NCI-H748 (cell line): ENCODE measurements around the gene KCNK10.

Source experiments
- DNase-seq: peaks from one replicate; lab custom pipeline; 2025; ENCODE audit not compliant: unreplicated experiment; lab: John Stamatoyannopoulos, UW

KCNK10 gene

DNA sequence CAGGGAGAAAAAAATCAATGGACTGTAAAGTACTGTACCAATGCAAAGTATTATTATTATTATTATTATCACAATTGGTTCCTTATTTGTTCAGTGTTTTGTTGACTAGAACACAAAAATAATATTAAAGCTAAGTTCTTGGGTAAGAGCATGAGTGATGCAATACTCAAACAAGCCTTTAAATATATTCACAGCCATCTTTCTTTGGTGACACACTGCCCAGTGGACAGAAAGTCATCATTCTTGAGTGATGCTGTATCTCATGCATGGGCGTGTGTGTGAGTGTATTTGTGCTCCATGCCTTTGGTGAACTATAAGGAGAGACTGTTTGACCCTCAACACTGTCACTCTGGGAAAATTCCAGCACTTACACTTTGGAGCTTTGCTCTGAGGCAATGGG, 93.6 kb downstream of the KCNK10 start:
- no peak for DNase-seq

DNA sequence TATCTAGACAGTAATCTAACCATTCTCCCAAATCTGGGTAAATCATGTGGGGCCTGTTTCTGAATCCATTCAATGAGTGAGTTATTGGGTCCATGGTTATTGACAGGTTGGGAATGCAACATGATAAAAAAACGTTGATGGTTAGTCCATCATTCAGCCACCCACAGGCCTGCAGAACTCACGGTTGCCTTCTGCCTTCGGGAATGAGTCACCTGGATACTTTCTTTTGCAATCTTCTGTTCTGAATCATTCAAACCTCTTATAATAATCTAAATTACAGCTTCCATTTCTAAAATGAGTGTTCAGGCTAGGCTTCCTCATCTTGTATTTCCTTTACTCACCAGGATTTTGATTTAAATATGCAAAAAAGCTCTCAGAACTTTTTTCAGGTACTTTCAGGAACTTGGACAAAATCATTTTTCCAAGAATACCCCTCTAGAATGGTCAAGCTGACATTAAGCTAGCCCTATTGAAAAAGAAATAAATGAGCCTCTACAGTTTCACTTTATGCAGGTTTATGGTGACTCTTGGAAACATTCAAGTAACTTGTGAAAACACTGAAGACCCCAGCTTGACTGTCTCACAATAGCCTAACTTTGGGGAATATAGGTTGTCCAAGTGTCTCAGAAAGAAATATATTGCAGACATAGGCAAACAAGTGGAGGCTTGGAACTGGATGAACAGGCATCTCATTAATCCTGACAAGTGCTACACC, 94.4 kb downstream of the KCNK10 start:
- no peak for DNase-seq

DNA sequence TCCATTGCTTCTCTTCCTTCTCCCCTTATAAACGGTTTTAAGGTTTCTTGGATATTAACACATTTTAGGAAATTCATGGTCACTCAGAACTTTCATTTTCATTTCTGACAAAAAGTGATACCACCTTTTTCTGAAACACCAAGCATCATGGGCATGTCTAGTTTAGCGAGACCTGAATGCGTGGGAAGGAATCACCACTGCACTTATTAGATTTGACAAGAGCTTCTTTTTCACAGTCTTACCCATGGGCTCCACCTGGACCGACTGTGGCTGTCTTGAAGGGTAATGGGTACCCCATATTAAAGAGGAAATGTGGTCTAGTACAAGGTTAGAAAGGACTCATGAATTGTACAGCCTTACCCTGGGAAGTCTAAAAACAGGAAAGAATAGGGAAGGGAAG, 95.4 kb downstream of the KCNK10 start:
- no peak for DNase-seq

DNA sequence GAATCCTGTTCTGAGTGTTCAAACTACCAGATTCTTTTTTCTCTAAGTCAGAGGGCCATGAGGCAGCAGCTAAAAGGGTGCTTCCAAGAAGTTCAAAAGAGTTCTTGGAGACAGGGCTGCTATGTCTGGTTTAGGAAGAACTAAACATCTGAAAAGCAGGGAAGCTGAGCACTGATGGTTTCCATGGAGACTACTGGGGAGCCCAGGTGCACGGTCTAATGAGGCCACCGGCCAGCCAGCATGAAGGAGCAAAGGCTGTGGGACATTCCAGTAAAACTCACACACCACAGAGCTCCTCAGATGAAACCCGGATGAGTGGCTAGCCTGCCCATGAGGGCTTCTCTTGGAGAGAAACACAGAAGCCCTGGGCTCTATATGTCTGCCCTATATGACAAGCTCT, 97.3 kb downstream of the KCNK10 start:
- DNase-seq: peak; percentile 79

DNA sequence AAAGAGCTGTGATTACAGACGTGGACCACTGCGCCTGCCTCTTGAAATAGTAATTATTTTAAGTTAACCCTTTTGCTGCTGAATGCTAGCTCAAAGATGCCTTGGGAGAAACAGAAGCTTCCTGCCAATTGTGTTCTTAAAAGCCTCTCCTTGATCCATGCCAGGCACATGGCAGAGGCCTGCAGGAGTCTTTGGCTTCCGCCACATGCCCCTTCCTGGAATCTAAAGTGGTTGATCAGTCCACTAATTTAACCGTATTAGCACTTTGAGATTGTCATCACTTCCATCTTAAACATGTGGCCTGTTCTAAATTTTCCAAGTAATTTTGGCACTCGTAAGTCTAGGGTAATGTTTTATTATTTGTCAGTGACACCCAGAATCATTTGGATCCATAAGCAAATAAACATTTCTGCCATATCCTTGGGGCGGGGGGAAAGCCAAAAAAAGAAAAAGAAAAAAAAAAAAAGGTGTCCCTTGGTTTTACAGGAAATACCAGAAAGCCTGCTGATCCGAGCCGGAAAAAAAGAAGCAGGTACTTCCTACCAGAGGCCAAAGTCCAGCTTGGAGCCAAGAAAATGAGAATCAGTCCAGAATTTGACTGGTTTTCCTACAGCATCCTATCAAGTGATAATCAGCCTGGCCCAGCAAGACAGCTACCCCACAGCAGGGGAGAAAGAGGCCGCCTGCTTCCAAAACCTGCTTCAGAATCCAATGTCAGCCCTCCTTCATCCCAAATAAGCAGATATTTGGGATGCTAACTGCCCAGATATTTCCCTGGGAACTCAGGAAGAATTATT, 104.8 kb downstream of the KCNK10 start:
- no peak for DNase-seq

DNA sequence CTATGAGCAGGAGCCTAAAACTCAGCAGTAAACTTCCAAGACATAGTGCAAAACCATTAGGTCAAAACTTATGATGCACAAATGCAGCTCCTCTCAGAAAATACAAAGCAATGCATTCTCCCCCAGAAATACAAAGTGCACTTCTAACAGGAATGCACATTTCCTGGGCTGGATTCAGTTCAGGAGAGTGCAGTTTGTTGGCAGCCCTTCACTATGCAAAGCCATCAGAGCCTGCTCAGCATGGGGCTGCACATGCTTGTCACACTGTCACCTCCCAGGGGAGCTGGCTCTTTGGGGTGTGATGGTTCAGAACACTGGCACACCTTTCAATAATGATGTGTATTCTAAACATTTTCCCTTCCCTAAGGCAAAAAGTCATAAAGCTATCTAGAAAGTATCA, 110.4 kb downstream of the KCNK10 start:
- DNase-seq: no peak

DNA sequence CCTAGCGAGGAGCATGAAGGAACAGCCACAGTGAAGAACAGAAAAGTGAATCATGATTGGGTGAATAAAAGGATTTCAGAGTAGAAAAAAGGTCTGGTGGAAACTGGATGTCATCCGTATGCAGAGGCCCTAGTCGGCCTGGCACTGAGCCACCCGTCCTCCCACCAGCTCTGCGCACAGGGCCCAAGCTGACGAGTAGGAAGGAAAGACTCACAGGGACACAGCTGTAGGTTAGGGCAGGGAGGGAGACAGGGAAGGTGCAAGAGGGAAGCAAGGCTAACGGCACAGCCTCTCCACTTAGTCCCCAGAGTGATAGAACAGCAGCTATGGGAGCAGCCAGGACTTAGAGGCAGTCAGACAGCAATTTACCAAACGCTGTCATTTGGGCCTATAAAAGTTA, 112.6 kb downstream of the KCNK10 start:
- no peak for DNase-seq

DNA sequence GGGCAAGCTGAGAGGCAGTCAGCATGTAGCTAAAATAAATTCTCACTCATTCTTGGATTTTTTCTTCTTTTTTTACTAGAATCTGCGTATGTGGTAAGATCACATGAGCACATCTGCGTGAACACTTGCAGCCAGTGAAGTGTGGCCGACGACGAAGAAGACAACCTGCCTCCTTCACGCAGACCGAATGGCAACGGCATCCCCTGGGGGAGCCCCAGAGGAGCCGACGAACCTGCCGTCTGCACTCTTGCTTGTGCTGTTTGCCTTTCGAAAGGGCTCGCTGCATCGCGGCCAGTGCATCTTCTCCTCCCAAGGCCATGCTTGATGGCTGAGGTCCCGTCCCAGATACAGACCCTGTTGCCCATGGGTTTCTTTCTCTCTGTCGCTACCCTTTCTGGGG, 113.8 kb downstream of the KCNK10 start:
- no peak for DNase-seq

DNA sequence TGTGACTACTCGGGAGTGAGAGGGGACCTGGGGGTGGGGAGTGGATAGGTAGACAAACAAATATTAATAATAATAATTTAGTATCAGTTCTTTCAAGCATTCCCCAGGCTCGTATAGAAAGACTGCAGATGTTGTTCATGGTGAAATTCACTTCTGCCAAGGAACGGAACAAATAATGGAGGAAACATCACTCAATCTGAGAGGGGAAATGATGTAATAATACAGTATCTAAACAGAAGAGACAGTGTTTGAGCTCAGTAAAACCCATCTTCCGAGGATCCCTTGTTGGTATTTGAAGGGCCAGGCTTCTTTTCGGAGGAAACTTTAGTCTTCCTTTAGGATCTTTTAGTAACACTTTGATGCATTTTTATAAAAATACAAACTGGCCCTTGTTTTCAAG, 114.2 kb downstream of the KCNK10 start:
- DNase-seq: no peak

DNA sequence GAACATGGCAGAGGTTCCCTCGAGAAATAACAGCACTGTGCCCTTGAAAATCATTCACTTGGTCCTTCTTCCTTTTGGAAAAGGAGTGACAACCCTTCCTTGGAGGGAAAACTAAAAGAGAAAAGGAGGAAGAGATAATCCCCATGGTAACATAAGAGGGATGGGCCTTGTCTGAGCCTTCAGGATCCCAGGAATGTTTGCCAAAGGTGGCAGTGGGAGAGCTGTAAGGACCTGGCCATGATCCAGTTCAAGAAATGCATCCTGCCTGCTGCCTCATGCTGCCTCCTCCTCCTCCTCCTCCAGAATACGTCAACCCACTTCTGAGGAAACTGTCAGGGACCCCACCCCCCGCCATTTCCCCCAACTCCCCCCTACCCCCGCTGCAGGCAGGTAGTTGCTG, 118.8 kb downstream of the KCNK10 start:
- DNase-seq: no peak

DNA sequence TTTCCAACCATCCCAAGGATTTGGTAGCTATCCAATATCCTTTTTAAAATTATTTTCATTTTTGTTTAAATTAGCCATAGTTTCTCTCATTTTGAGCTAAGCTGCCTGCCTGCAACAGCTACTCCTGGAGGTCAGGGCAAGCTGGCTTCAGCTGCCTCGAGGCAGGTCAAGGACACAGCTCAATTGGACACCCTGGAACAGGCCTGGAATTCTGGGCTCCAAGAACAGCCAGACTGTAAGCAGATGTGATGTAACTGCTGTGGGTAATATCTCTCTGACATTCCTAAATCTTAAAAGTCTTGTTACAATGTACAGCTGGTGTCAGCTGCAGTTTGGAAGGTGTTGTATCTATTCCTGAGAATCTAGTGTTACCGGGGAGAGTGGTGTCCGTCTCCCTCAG, 119.8 kb downstream of the KCNK10 start:
- no peak for DNase-seq

DNA sequence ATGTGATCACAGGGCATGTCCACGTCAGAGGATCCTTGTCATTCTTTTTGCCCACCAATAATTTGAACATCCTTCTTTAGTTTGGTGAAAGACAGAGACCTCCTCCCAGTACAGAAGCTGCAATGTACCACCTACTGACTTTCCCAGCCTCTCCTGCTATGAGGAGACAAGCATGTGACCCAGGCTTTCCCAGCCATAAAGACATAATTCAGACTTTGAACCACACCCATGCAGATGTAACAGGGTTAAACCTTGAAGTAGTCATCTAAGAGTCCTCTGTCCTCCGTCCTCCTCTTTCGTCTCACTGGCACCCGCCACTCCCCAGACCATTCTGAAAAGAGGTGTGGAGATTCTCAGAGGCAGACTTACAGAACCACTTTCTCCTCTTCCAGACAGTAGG, 120.8 kb downstream of the KCNK10 start:
- no peak for DNase-seq

DNA sequence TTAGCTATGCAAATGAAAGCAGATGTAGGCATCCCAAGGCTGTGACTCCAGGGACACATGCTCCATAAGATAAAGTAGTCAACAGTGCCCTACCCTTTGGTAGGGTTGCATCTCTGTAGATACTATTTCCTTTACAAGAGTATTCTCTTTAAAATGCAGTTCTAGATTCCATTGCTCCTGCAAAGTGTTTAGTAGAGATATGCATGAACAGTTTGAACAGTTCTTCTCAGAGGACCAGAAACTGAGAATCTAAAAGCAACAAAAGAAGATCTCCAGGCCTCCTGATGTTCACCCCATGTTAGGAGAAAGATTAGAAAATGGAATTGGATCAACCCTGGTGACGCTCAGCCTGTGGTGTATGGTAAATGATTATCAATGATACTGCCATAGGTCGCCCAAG, 121.2 kb downstream of the KCNK10 start:
- no peak for DNase-seq

DNA sequence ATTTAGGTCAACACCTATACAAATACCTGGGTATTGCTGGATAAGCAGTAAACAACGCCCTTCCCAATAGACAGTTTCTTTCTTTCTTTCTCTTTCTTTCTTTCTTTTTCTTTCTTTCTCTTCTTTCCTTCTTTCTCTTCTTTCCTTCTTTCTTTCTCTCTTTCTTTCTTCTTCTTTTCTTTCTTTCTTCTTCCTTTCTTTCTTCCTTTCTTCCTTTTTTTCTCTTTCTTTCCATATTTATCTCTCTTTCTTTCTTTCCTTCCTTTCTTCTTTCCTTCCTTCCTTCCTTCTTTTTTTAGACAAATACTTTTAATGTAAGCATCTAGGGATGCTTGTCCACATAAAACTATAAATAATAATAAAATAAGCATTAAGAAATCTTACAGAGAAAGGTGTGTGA, 123.2 kb downstream of the KCNK10 start:
- no peak for DNase-seq

DNA sequence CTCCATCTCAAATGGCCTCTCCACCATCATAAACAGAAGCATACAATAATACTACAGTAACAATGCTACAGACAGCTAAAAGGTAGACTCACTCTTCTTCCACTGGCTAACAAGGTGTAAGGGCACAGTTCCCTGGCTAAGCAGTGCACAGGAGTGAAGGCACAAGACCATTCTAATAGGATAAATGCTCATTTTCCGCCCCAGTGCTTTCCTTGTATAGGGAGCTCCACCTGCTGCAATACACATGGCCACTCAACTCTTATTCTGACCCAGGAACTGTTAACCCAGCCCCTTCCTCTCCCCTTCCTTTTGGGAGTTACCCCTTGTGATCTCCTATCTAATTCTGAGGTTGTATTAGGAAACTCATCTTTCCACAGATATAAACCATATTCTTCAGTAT, 124.6 kb downstream of the KCNK10 start:
- DNase-seq: peak; percentile 93

DNA sequence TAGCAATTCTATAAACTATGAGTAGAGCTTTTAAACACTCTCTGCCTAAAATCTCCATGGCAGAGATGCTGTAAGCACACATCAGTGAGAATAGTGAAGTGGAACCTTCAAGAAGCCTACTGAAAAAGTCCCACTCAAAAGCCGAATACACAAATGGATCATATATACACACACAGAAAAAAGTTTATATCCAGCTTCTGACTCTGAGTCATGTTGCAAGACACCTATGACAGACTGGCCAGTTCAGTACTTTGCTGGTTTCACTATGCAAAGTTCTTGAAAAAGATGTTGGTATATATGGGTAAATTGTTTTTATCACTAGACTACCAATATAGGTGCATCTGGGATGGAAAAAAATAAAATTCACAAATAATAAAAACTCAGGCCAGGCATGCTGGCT, 126.1 kb downstream of the KCNK10 start:
- DNase-seq: no peak

DNA sequence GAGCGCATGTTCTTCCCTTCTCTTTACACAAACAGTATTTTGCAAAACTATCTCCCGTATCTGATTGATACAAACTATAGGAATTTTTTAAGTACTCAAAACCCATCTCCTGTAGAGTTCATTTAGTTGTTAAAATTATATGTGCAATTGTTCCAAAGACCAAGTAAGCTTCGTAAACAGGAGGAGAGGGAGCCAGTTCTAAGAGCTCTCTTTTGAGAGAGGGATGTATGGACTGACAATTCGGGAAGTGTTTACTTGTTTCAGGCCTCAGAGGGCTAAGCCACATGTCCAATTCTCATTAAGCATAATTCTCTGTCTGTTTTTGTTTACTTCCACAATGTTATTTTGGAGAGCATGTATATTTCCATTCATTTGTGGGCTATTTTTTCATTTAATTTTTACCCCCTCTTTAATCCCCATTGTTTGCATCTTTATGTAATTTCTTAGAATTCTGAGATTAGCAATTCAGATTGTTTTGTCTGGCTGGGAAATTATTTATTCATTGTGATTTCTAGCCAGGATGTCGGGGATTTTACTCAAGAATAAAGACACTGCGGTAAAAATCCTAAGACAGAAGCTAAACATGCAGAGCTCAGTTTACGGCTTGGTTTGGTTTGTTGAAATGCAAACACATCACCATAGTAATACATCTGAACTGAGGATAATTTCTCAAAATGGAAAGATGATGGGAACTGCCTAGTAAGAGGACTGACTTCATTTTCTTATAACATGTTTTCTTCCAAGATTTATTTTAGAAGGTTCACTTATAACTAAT, 126.8 kb downstream of the KCNK10 start:
- no peak for DNase-seq

DNA sequence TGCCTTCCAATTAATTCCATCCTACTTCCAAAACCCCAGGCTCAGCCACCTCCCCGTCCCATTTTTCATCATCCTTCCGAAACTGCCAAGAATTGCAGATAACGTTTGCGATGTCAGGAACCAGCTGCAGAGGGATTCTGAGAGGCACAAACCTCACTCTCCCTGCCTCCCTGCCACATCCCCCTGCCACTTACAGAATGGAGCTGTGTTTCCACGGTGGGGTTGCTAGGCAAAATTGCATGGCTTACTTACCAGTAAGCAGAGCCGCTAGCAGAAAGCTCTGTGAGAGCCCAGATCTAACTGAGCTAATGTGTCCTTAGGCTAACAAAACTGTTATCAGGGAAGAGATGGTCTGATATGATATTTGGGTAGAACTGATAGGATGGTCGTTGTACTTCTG, 127.4 kb downstream of the KCNK10 start:
- DNase-seq: peak; percentile 52

DNA sequence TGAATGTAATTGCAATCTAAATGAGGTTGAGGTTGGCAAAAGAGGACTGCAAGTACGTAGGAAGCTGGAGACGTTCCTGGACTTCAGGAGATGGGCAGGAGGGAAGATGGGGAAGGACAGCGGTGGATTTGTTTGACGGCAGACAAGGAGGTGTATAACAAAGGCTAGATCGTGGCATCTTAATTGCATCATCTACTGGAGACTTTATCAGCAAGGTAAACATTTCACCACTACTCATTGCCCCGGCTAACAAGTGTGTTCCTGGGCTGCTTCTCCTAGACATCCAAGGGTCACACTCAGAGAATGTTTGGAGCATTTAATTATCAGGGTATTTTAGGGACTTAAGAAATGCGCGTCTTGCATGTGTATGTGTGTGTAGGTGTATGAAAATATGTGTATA, 128.5 kb downstream of the KCNK10 start:
- DNase-seq: no peak

DNA sequence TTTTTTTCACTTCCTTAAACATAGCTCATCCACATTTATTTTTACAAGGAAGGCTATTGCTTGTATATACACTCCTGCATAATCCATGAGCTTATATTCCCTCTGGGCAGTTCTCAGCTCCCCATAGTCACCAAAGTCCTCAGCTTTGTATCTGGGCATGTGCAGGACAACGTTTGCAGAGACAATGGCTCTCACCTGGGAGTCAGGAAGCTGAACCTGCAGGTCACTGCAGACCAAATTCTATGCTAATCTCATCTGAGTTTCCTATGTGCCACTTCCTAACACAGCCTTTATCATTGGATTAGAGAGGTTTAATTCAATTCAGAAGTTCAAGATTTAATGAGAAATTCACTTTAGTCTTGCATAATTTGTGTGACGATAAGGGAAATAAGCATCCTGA, 131.5 kb downstream of the KCNK10 start:
- DNase-seq: no peak

DNA sequence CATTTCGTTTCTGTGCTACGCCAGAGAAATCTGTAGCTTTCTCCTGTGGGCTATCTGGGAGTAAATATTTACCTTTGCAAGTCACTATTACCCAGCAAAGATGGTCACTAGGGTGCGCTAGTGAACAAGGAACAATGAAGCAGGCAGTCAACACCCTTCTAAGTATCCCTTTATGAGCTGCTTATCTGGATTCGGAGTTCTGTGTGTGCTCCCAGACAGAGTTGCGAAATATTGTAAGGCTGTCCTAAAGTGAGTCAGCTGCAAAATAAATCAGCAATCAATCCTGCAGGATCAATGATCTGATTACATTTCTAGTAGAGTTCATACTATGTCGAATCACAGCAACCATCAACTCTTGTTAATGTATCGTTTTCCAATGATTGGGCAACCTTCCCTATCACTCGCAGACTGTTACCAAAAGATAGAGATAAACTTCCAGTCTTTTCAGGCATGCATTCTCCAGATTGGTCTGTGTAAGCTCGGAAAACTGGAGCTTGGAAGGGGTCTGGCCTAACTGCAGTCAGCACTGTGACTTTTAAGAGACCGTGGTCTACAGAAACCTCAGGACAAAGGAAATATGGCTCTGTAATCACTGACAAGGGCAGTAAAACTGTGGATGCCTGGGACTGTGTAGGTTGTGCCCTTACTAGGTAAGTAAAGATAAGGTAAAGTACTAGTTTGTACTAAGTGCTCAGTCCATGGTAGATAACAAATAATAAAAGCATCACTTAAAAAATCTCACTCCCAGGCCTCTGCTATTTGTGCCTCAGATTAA, 133.5 kb downstream of the KCNK10 start:
- DNase-seq: peak; percentile 92
